SK-N-SH (cell line): ENCODE measurements around the gene ITGB3BP.

ENCODE experiments used
- POLR2AphosphoS5 ChIP-seq: IDR thresholded peaks from 2 replicates; pipeline ENCODE4 v1.6.1; 2012; ENCODE audit warnings: low read depth, low read length
- RFX5 ChIP-seq: IDR thresholded peaks from 2 replicates; pipeline ENCODE4 v1.6.1; 2012; ENCODE audit warnings: mild to moderate bottlenecking, improper control_type of control experiment, low read length

DNA sequence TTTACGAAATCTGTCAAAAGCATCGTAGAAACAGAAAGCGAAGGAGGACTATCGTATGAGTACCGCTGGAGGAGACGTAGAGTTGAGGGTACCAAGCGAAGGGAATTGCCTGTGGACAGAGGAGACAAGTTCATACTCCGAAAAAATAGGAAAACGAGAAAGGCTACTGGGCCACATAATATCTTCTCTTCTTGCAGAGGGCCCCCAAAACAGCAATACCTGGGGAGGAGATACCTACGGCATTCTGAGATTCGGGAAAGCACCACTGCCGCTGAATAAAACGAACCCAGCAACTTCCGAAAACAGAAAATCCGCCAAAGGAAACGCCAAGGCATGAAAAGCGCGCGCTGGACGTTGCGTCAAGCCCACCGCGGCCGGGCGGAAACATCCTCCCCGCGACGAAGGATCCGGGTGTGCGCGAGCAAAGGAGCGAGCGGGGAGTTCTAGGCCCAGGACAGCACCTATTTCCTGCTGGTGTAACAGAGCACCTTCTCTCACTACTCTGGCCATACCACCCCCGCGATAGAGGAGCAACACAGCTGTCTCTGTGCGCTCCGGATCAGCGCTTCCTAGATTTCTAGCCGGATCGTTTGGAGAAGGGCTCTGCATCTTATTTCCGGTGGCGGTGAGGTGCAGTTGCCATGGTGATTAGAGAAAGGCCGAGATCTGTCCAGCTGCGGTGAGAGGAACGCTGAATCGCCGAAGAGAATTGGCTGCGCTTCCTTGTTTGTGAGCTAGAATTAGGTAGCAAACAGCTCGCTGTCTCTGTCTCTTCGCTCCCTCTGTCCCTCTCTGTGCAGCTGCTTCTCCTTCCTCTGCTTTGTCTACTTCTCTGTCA is at the start of gene ITGB3BP, which contains the start of gene EFCAB7:
- TF ChIP-seq POLR2AphosphoS5: peak; percentile 61
- 0 out of 2 replicates have a peak, but pooled peaks have one; percentile 10 for TF ChIP-seq RFX5
